NCI-H1092 (cell line): ENCODE results near the gene FBXO27.
"Not testable (repeated sequence)": the region's sequence is repeated elsewhere in the genome, so short reads cannot be mapped to it uniquely, and the experiment has no call there.

Experiments
- DNase-seq: peaks from one replicate; lab custom pipeline; 2025; lab: John Stamatoyannopoulos, UW

Gene FBXO27

DNA sequence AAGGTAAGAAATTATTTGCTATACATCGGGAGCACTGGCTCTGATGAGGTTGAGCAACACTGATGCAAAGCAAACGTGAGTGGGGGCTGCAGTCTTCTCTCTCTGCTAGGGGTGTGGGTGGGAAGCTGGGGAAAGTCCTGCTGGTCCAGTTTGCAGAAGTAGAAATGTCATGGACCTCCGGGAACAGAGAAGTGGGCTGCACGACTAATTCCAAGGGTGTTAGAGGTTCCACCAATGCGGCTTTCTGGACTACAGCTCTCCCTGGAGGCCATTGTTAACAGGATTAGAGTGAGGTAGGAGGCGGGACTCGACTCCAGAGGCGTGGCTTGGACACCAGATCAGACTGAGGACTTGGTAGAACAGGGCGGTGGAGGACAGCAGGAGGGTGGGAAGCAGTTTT lies 5.7 kb upstream of the FBXO27 start:
- DNase-seq: no peak

DNA sequence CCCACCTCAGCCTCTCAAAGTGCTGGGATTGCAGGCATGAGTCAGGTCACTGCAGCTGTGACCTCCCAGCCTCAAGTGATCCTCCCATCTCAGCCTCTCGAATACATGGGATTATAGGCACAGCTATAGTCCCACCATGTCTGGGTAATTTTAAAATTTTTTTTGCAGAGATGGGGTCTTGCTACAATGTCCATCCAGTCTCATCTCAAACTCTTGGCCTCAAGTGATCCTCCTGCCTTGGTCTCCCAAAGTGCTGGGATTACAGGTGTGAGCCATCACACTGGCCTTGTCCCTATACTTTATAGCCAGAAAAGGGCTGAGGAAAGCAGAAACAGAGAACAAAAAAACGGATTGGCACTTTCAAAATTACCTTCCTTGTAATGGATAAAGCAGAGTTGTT lies 4.8 kb upstream of the FBXO27 start:
- DNase-seq: no peak

DNA sequence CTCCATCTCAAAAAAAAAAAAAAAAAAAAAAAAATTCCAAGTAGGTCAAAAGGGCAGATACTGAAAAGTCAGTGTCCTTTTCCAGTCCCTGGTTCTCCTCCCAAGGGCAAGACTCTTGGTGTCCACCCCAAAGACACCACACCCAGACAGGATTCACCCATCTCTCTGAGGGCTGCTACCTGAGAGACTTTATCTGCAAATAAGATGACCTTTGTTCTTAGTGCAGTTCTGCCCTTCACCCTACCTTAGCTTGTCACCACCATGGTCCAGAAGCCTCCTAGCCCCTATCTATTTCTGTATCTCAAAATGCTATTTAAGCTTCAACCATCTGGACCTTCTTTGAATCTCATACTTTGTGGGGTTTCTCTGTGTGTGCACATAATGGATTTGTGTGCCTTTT lies 4.2 kb upstream of the FBXO27 start:
- no peak for DNase-seq

DNA sequence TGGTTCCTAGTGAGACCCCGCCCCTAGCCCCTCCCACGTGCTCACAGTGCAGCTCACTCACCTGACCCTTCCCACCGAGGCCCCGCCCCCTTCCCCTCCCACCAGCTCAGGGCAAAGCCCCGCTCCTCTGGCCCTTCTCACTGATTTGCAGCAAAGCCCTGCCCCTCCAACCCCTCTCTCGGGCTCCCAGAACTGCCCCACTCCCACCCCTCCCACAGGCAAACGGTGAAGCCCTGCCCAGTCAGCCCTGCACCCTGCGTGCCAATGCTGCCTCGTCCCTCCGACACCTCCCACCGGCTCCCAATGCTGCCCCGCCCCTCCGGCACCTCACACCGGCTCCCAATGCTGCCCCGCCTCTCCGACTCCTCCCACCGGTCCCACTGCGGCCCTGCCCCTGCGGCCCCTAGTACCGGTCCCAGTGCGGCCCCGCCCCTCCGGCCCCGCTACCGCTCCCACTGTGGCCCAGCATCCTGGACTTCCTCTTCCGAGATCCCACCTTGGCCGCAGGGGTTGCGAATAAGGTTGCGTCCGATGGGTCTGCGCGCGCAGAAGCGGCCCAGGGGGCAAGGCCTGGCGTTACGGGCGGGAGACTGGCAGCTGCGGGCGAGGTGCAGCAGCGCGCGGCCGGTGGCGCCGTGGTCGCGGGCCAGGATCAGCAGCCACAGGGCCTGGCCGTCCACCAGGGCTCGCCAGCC lies 834 bp downstream of the FBXO27 start:
- peak; percentile 17 for DNase-seq

DNA sequence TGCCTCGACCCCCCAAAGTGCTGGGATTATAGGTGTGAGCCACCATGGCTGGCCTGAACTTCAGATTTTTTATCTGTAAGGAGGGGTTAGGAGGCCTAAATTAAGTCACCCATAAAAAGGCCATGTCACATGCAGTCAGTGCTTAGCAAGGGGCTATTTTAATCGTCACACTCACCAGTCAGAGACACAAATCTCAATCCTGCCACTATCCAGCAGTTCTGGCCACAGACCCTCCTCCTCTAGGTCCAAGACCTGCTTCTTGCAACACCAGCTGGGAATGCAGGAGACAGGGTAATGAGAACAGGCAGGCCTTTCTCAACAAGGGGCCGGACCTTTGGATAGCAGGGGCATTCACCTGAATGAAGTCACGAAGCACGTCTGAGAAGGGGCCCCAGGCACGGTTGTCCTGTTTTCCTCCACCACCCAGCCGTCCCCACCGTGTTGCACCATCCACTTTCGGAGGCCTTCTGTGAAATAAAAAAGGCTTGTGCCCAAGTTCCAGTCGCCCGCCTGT lies 1.4 kb downstream of the FBXO27 start:
- DNase-seq: no peak

DNA sequence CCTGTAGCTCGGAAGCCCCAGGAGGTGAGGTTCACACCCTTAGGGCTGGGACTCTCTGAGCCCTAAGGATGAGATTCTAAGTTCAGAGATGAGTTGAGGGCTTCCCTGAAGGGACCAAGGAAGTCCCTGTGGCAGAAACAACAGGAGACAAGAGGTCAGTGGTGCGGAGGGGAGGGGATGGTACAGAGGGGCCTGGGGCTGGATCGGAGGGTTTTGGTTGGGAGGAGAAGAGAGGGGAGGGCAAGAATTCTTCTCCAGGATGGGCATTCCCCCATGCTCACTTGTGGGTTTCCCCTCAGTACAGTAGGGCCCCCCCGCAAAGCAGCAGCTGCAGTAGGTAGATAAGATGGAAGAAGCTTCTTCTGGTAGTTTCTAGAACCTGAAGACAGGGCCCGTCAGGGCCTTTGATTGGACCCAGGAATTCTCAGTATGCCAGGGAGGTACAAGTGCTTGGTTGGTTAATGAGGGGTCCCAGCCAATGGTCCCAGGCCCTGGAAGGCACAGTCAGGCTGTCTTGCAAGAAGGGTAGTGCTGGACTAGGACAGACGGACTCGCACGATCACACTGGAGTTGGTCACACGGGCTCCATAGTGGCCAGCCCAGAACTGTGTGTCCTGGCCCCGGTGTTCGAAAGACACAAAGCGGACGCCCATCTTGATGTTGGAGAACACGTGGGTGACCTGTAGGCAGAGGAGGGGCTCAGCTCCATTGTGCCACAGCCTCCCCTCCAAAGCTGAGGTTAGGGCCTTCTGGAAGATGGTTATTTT lies 7.3 kb downstream of the FBXO27 start:
- DNase-seq: no peak

DNA sequence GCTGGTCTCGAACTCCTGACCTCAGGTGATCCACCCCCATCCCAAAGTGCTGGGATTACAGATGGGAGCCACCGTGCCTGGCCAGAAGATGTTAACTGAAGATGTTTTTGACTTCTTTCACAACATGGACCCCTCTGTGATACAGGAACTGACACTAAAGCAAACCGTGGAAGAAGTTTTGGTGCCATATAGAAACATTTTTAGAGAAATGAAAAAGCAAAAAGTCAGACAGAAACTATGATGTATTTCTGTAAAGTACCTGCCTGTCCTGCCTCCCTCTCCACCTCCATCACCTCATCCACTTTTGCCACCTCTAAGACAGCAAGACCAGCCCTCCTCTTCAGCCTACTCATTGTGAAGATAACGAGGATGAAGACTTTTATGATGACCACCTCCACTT lies 11.3 kb downstream of the FBXO27 start:
- no peak for DNase-seq

DNA sequence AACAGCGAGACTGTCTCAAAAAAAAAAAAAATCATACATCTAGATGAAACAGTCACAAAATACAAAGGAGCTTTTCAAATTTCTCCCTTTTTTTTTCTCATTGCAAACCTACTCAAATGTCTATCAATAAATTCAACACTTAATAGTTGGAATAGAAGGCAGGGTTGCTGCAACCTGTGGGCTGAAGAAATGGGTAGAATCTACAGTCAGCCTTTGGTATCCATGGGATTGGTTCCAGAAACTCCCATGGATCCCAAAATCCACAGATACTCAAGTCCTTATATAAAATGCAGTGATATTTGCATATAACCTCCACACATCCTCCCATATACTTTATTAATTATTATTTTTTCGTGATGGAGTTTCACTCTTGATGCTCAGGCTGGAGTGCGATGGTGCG lies 14.7 kb downstream of the FBXO27 start:
- no peak for DNase-seq

DNA sequence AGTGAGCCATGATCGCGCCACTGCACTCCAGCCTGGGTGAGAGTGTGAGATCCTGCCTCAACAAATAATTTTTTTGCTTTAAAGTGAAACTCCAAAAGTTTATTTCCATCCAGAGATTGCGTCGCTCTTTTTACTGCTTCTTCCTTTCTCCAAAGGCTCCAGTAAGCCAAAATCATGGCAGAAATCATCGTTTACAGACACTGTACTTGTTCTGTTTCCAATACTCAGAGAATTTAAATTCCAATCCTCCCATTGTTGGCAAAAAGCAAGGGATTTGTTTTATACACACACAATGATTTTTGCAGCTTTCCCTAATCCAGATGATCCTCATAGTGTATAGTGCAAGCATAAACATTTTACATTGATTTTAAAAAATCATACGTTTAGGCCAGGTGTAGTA lies 15.3 kb downstream of the FBXO27 start:
- DNase-seq: no peak

DNA sequence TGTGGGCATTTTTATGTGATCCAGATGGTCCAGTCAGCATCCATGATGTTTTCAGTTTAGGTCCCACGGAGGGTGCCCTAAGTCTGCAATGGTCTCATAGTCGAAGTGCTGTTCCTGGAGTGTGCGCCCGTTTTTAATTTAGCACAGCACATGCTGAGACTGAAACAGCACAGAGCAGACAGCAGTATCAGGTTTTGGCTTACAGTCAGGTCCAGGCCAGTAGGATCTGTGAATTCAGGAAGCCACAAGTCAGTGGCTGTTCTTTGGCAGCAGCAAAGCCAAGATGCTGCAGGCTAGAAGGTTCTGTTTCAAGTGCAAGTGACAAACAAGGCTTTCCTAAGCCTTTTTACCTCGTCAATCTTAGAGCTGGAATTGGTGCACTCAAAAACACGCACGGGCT lies 18.3 kb downstream of the FBXO27 start:
- DNase-seq: no peak

DNA sequence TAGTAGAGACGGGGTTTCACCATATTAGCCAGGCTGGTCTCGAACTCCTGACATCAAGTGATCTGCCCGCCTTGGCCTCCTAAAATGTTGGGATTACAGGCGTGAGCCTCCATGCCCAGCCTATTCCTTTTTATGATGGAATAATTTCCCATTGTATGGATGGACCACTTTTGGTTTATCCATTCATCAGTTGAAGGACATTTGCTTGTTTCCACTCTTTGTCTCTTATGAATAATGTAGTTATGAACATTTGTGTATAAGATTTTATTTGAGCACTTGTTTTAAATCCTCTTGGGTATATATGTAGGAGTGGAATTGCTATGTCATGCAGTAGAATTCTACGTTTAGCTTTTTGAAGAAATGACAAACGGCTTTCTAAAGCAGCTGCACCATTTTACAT lies 23.3 kb downstream of the FBXO27 start:
- DNase-seq: no peak

DNA sequence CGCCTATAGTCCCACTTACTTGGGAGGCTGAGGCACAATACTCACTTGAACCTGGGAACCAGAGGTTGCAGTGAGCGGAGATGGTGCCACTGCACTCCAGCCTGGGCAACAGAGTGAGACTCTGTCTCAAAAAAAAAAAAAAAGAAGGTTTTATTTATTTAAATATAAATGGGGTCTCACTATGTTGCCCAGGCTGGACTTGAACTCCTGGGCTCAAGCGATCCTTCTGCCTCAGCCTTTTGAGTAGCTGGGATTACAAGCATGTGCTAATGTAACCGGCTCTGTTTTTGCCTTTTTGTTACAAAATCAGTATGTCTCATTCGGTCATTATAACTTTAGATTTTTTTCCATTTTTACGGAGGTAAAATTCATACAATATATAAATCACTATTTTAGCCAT lies 24.2 kb downstream of the FBXO27 start:
- no peak for DNase-seq

DNA sequence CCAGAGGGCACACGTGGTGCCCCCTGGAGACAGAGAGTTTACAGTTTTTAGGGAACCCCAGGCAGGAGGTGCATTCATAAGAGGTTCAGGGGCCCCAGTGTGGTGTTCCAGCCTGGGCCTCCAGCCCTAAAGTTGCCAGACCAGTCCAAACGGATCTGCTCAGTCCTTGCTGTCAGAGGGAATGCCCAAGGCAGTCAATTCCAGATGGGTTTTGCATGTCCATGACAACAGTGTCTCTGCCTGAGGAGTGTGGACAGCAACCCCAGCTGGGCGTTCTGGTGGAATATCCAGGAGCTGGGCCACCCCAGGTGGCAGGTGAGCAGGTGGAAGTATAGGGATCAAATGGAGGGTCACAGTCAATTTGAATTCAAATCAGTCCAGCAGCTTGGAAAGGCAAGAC lies 25.3 kb downstream of the FBXO27 start:
- no peak for DNase-seq

DNA sequence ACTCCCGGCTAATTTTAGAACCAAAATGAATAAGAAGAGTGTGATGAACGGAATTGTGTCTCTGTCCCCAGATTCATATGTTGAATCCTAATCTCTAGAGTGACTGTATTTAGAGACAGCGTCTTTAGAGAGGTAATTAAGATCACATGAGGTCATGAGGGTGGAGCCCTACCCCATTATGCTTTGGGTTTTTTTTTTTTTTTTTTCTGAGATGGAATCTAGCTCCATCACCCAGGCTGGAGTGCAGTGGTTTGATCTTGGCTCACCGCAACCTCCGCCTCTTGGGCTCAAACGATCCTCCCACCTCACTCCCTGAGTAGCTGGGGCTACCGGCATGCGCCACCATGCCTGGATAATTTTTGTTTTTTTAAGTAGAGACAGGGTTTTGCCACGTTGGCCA lies 27.9 kb downstream of the FBXO27 start:
- no peak for DNase-seq

DNA sequence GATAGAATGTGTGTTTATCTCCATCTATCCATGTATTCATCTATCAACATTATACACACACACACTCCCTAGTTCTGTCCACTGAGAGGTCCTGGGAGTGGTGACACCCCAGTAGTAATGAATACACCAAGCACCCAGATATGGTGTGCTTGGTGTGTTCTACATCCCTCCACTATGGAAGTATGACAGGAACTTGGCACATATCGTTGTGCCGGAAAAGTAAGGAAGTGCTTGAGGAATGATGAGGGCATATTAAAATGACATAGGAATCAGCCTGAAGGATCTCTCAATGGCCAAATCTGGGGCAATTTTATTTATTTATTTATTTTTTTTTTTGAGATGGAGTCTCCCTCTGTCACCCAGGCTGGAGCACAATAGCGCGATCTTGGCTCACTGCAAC lies 28.6 kb downstream of the FBXO27 start:
- no peak for DNase-seq

DNA sequence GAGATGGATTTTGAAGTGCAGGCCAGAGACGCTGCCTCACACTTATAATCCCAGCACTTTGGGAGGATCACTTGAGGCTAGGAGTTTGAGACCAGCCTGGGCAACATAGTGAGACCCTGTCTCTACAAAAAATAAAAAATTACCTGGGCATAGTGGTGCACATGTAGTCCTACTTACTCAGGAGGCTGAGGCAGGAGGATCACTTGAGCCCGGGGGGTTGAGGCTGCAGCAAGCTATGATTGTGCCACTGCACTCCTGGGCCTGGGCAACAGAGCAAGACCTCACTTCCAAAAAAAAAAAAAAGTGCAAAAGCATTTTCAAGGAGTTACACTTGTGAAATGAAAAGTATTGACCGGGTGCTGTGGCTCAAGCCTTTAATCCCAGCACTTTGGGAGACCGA lies 29.2 kb downstream of the FBXO27 start:
- no peak for DNase-seq

DNA sequence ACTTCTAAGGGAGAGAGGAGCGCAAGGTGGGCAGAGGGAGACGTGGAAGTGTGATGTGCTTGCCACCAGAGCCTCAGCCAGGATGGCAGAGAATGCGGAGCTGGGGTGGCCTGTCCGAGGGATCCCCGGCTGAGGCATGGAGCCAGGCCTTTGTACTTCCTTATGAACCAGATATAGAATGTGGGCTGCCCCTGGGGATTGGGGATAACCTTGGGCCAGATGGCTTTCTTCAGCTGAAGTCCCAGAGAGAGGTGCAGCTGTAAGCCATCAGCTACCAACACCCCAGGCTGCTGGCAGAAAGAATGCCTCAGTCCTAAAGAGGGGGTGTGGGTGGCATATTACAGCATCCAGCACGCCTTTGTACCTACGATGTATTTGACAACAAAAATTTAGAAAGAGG lies 31.3 kb downstream of the FBXO27 start:
- no peak for DNase-seq

DNA sequence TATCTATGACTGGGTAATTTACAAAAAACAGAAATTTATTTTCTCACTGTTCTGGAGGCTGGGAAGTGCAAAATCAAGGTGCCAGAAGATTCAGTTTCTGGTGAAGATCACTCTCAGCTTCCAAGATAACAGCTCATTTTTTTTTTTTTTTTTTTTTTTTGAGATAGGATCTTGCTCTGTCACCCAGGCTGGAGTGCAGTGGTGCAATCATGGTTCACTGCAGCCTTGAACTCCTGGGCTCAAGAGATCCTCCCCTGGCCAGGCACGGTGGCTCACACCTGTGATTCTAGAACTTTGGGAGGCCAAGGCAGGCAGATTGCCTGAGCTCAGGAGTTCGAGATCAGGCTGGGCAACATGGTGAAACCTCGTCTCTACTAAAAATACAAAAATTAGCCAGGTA lies 34.8 kb downstream of the FBXO27 start:
- DNase-seq: not testable (repeated sequence)

DNA sequence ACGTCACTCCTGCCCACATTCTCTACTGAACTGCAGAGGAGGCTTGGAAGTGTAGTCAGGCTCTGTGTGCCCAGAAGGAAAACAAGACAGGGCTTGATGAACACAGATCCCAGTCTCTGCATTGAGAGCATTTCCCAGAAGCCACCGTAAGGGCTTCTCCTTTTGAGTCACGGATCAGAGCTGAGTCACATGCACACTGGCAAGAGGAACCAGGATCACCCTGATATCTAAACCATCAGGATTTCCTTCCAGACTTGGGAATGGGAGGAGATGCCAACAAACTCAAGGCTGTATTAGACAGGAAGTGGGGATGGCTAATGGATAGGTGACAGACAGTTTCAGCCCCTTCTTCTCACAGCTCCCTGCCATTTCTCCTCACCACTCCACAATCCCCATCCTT lies 39.1 kb downstream of the FBXO27 start:
- DNase-seq: no peak

DNA sequence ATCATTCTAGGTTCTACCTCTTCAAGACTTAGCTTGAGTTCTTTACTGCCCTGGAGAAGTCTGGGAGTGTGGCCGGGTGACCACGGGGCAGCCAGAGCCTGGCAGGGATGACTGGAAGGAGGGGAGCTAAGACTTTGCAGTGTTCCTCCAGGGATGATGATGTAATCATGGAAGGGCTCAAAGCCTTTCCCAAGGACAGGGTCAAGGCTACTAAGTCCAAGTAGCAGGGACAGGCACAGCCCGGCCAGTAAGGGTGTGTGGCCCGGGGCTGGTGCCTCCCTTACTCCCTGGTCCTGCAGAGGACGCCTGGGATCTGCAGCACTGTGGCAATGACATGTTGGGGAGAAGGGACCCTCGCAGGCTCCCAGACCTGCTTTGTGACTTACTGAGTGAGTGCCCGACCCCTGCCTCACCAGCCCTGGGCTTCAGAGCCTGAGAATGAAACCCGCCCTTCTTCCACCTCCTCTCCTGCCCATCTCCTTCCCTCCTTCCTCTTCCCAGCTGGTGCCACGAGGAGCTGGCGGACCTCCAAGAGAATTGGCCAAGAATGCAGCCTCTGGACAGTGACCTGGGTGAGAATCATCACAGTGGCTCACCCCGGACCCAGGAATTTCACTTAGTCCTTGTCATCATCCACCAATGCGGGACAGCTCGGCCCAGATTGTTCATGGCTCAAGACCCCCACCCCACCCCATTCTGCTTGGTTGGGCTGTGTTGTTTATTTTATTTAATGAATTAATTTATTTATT lies 41.2 kb downstream of the FBXO27 start:
- DNase-seq: no peak

DNA sequence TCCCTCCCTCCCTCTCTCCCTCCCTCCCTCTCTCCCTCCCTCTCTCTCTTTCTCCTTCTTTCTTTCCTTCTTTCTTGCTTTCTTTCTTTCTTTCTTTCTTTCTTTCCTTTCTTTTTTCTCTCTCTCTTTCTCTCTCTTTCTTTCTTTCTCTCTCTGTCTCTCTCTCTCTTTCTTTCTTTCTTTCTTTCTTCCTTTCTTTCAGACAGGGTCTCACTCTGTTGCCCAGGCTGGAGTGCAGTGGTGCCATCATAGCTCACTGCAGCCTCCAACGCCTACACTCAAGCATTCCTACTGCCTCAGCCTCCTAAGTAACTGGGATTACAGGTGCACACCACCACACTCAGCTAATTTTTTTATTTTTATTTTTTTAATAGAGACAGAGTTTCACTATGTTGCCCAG lies 42.7 kb downstream of the FBXO27 start:
- DNase-seq: not testable (repeated sequence)

DNA sequence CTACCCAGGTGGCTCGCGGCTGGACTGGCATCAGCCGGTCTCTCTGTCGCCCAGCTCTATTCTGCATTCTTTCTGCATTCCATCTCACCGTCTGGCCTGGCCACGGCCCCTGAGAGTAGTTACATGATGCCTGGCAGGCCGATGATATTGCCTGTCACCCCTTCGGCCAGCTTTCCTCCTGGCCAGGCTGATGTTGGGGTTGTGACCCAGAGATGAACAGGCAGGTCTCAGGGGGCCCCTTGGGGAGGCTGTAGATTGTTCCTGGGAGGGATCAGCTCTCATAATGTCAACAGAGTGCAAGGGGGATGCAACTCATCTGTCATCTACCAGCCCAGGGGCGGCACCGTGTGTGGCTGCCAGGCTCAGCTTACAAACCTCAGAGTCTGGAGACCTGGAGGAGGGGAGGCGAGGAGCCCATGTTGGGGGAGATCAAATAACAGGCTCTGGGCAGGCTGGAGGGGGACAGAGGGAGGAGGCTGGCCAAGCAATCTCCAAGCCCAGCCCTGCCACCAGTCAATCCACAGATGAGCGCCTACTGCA lies 43.2 kb downstream of the FBXO27 start:
- DNase-seq: no peak

DNA sequence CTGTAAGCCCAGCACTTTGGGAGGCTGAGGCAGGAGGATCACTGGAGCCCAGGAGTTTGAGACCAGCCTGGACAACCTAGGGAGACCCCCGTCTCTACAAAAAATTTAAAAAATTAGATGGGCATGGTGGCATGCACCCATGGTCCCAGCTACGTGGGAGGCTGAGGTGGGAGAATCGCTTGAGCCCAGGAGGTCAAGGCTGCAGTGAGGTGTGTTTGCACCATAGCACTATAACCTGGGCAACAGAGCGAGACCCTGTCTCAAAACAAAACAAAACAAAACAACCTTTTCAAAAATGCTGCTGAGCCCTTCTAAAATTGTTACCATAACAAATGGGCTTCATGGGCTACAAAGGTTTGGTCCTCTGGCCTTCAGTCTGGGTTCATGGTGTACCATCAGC lies 43.7 kb downstream of the FBXO27 start:
- not testable (repeated sequence) for DNase-seq
